Esophagus squamous epithelium (tissue), 5 donors: ENCODE results near the gene POLR2E. TPM values are rescaled to one million over a fixed set of nuclear protein-coding genes. Genes with fewer than 3 reads are reported as not detected.
A peak's percentile ranks its signal among the peaks of the same experiment; 100 is the strongest.

Source experiments
- DNase-seq: peaks from one replicate; lab custom pipeline; 2025; lab: John Stamatoyannopoulos, UW
- H3K27ac ChIP-seq, 4 donors: fragments of 200-600 bp; sonication (generic); one replicate each; pipeline ENCODE4 v1.5.1; 2016 to 2019; ENCODE audit warnings: mild to moderate bottlenecking in 1 of 4
- H3K27me3 ChIP-seq, 4 donors: fragments of 200-600 bp; sonication (generic); 1 replicate in 3 of 4; 2 replicates in 1 of 4; pipeline versions ENCODE4 v1.5.1 to v1.6.0; 2017 to 2021; ENCODE audit warnings: antibody characterized with exemption in 1 of 4
- H3K36me3 ChIP-seq, 3 donors: fragments of 200-600 bp; sonication (generic); one replicate each; pipeline ENCODE4 v1.5.1; 2016 to 2019
- H3K4me1 ChIP-seq, 3 donors: fragments of 200-600 bp; sonication (generic); one replicate each; pipeline ENCODE4 v1.5.1; 2017 to 2019
- H3K4me3 ChIP-seq, 4 donors: fragments of 200-600 bp; sonication (generic); 1 replicate in 3 of 4; 2 replicates in 1 of 4; pipeline ENCODE4 v1.5.1; 2016 to 2019; ENCODE audit warnings: mild to moderate bottlenecking in 2 of 4, moderate library complexity in 1 of 4
- H3K9me3 ChIP-seq, 3 donors: fragments of 200-600 bp; sonication (generic); one replicate each; pipeline ENCODE4 v1.5.1; 2016 to 2019
- CTCF ChIP-seq, 6 experiments: fragments of 450-650 bp in 4 of 6; fragments of 200-600 bp in 2 of 6; sonication (generic) in 2 of 6; IDR thresholded peaks; one replicate each; pipeline ENCODE4 v1.5.1; 2016 to 2019; ENCODE audit warnings: antibody characterized with exemption in 6 of 6, mild to moderate bottlenecking in 4 of 6, moderate library complexity in 4 of 6
- POLR2A ChIP-seq, 4 donors: fragments of 450-650 bp; IDR thresholded peaks; one replicate each; pipeline ENCODE4 v1.6.1; 2017; ENCODE audit warnings: antibody characterized with exemption in 4 of 4, mild to moderate bottlenecking in 4 of 4, moderate library complexity in 3 of 4
- WGBS, 2 donors: methylation state at CpG; one replicate each; pipeline ENCODE4 v1.1.5; 2018; 5-methylcytosine and 5-hydroxymethylcytosine counted together
- intact Hi-C: fragments of 100-400 bp; cut with DNase I; formaldehyde crosslinking; loops from one replicate; pipeline ENCODE4 v1.15.0; 2022
- total RNA-seq, 4 donors: library from RNA; depleted of rRNA; stranded (reverse); fragments of >200 nt; gene quantifications; one replicate each; pipeline ENCODE4 v1.1.0, GENCODE V29; 2016
- donor health status: DM: yes; HTN: yes; CAD: no.

The POLR2E gene
- total RNA-seq, 4 donors from 2014 or later, result 113 to 198 (median 166) TPM

DNA sequence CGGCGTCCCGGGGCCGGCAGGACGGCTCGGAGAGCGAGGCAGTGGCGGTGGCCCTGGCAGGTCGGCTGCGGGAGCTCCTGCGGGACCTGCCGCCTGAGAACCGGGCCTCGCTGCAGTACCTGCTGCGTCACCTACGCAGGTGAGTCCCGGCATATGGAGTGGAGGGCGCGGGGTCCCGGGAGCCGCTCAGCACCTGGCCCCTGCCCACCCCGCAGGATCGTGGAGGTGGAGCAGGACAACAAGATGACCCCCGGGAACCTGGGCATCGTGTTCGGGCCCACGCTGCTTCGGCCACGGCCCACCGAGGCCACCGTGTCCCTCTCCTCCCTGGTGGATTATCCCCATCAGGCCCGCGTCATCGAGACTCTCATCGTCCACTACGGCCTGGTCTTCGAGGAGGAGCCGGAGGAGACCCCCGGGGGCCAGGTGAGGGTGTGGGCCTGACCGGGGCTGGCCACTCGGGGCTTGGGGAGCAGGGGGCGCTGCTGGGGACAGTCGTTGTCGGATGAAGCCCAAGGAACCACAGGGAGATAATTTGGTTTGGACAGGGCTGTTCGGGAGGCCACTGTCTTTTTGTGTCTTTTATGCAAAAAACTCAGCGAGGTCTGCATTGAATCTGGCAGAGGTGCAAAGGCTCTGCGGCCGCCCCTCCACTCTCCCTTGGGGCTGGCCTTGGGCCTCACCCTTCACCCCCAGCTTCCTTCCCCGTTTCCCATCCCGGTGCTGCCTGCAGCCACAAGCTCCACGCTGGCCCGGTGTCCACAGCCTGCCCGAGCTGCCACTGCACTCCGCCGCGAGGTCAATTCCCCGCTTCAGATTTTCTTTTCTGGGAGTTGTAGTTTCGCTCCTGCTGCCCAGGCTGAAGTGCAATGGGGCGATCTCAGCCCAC, 12.0 kb downstream of the POLR2E start:
- Histone ChIP-seq H3K27me3 (peaks cover 0 to 4% (median 0%) of the 10 kb centered on the region in 4 donors), H3K4me3 (peak overlapping the region; percentile 19 to 57 (median 38)), H3K9me3 (no peaks in the 10 kb centered on the region), H3K27ac (peak overlapping the region; percentile 67 to 86 (median 78)), H3K4me1 (peaks cover 6 to 84% (median 23%) of the 10 kb centered on the region in 3 donors), H3K36me3 (peaks cover 0 to 38% (median under 1%) of the 10 kb centered on the region in 3 donors)
- 73 to 87% methylated on average over 9 to 18 of the region's 59 CpGs for WGBS, 2 donors
- no peak for TF ChIP-seq CTCF (IDR thresholded peaks at IDR 0.05)
- no peak for TF ChIP-seq POLR2A (IDR thresholded peaks at IDR 0.05)
- no peak for DNase-seq
- intact Hi-C loops, result no loop called here

- H3K36me3 ChIP-seq, result peaks cover 0 to 29% (median 0%) of the 10 kb centered on the region in 3 donors
- intact Hi-C loops, result no loop called here
- no peaks in the 10 kb centered on the region for H3K9me3 ChIP-seq
- peaks cover 0 to 4% (median 0%) of the 10 kb centered on the region in 4 donors for H3K27me3 ChIP-seq
- no peak for DNase-seq
- peaks cover 4 to 82% (median 21%) of the 10 kb centered on the region in 3 donors for H3K4me1 ChIP-seq
- peak overlapping the region; percentile 19 to 57 (median 38) for H3K4me3 ChIP-seq
- TF ChIP-seq POLR2A (IDR thresholded peaks at IDR 0.05) (no peak), CTCF (IDR thresholded peaks at IDR 0.05) (no peak)
- 23 to 24% methylated on average over 5 to 27 of the region's 51 CpGs for WGBS, 2 donors
- H3K27ac ChIP-seq, result peak overlapping the region; percentile 67 to 86 (median 78)
Measured at GRCh38 chr19:1082165-1082927, 12.8 kb downstream of the POLR2E start.

GRCh38 chr19:1081301-1082164, 13.6 kb downstream of the POLR2E start:
- Histone ChIP-seq H3K4me1 (peaks cover 4 to 82% (median 25%) of the 10 kb centered on the region in 3 donors), H3K27ac (peak overlapping the region; percentile 12 to 86 (median 70)), H3K36me3 (peaks cover 0 to 22% (median 0%) of the 10 kb centered on the region in 3 donors), H3K4me3 (peak overlapping the region in 3 of 4 donors; percentile 25 to 57 (median 45)), H3K9me3 (no peaks in the 10 kb centered on the region), H3K27me3 (peaks cover 0 to 4% (median 0%) of the 10 kb centered on the region in 4 donors)
- DNase-seq, result no peak
- WGBS, 2 donors, result 92% methylated on average over 2 of the region's 58 CpGs; no CpG with 5 or more reads in 1 of the 2 donors
- intact Hi-C loops, result no loop called here
- TF ChIP-seq POLR2A (IDR thresholded peaks at IDR 0.05) (no peak), CTCF (IDR thresholded peaks at IDR 0.05) (no peak)

GRCh38 chr19:1080360-1081161, 14.6 kb downstream of the POLR2E start:
- DNase-seq, result no peak
- intact Hi-C loops, result no loop called here
- H3K4me1 ChIP-seq, result peaks cover 4 to 81% (median 25%) of the 10 kb centered on the region in 3 donors
- peaks cover 0 to 4% (median 0%) of the 10 kb centered on the region in 4 donors for H3K27me3 ChIP-seq
- no peak overlapping the region for H3K27ac ChIP-seq
- 90% methylated on average over 8 of the region's 50 CpGs; no CpG with 5 or more reads in 1 of the 2 donors for WGBS, 2 donors
- no peaks in the 10 kb centered on the region for H3K9me3 ChIP-seq
- H3K4me3 ChIP-seq, result no peak overlapping the region
- TF ChIP-seq CTCF (IDR thresholded peaks at IDR 0.05) (no peak), POLR2A (IDR thresholded peaks at IDR 0.05) (no peak)
- peaks cover 0 to 12% (median 0%) of the 10 kb centered on the region in 3 donors for H3K36me3 ChIP-seq
